GM20000 (cell line): Measurements from ENCODE around the gene CNTN4.

Experiments used
- DNase-seq: peaks from one replicate; pipeline ENCODE4 v3.0.0; 2012; ENCODE audit warnings: low spot score
- CTCF ChIP-seq: IDR thresholded peaks from 2 replicates; pipeline ENCODE4 v1.5.1; 2012; ENCODE audit warnings: mild to moderate bottlenecking, control low read depth; ENCODE audit errors: extremely low read depth, missing control alignments

The CNTN4 gene

GRCh38 chr3:2301361-2301760 is 202.7 kb downstream of the CNTN4 start:
- DNase-seq, result no peak
- no peak for TF ChIP-seq CTCF

- TF ChIP-seq CTCF, result no peak
- no peak for DNase-seq
Observed at GRCh38 chr3:2303566-2303965, 204.9 kb downstream of the CNTN4 start.

GRCh38 chr3:2311022-2311421 is 212.4 kb downstream of the CNTN4 start:
- no peak for DNase-seq
- TF ChIP-seq CTCF, result no peak

GRCh38 chr3:2317521-2317920 is 218.9 kb downstream of the CNTN4 start:
- DNase-seq, result no peak
- no peak for TF ChIP-seq CTCF

GRCh38 chr3:2334921-2335320 is 236.3 kb downstream of the CNTN4 start:
- TF ChIP-seq CTCF, result no peak
- DNase-seq, result no peak

GRCh38 chr3:2343031-2343682 is 244.5 kb downstream of the CNTN4 start:
- no peak for TF ChIP-seq CTCF
- DNase-seq, result no peak

- no peak for TF ChIP-seq CTCF
Observed at GRCh38 chr3:2352134-2352762, 253.6 kb downstream of the CNTN4 start.

More at GRCh38 chr3:2352134-2352762, 253.6 kb downstream of the CNTN4 start:
- DNase-seq, result no peak
